ENCODE results near the gene CD2AP. TPM values are rescaled to one million over a fixed set of nuclear protein-coding genes. Genes with fewer than 3 reads are reported as not detected.

Gene CD2AP
- total RNA-seq, 1 donor from 2014 or later = 47.8 TPM

DNA sequence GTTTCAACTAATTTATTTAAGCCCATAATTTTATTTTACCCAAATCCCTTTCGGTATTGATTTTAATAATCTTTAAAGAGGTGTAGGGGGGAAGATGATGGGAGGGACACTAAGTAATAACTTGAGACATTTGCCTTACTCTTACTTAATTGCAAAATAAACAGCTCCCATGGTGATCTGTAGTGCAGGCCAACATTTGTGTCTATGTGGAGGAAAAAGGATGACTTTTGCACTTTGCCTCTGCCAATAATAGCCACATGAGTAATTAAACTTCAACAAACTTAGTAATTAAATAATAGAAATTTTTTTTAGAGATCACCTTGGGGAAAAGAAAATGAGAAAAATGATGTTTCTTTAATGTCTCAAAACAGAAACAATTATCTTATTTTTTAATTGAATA is 29.9 kb upstream of the CD2AP start:
- TF ChIP-seq, protein P1, sequence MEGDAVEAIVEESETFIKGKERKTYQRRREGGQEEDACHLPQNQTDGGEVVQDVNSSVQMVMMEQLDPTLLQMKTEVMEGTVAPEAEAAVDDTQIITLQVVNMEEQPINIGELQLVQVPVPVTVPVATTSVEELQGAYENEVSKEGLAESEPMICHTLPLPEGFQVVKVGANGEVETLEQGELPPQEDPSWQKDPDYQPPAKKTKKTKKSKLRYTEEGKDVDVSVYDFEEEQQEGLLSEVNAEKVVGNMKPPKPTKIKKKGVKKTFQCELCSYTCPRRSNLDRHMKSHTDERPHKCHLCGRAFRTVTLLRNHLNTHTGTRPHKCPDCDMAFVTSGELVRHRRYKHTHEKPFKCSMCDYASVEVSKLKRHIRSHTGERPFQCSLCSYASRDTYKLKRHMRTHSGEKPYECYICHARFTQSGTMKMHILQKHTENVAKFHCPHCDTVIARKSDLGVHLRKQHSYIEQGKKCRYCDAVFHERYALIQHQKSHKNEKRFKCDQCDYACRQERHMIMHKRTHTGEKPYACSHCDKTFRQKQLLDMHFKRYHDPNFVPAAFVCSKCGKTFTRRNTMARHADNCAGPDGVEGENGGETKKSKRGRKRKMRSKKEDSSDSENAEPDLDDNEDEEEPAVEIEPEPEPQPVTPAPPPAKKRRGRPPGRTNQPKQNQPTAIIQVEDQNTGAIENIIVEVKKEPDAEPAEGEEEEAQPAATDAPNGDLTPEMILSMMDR (IDR thresholded peaks at IDR 0.05; ENCODE audit: insufficient read depth, low read length, poor library complexity, severe bottlenecking) = no peak
- Histone ChIP-seq H3K4me3 (ENCODE audit: low read depth, low read length) (no peak overlapping the region), H3K27me3 (ENCODE audit: control insufficient read depth, insufficient read depth, low read length) (no peaks in the 10 kb centered on the region), H3K36me3 (ENCODE audit: control insufficient read depth, insufficient read depth, low read length) (no peaks in the 10 kb centered on the region)
- DNase-seq (ENCODE audit: low read depth) = no peak

DNA sequence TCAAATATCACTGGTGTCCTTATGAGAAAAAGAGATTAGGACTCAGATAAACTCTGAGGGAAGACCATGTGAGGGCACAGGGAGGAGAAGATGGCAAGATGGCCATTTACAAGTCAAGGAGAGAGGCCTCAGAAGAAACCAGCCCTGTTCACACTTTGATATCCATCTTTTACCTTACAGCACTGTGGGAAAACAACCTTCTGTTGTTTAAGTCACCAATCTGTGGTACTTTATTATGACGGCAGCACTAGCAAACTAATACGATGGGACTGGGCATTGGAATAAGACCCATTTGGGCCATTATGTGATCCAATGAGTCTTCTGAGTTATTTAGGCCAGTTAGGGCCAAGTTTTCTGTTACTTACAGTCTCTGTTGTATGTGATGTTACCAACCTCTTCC is 26.4 kb upstream of the CD2AP start:
- Histone ChIP-seq H3K36me3 (ENCODE audit: control insufficient read depth, insufficient read depth, low read length) (no peaks in the 10 kb centered on the region), H3K27me3 (ENCODE audit: control insufficient read depth, insufficient read depth, low read length) (no peaks in the 10 kb centered on the region), H3K4me3 (ENCODE audit: low read depth, low read length) (no peak overlapping the region)
- TF ChIP-seq, protein P1 (IDR thresholded peaks at IDR 0.05; ENCODE audit: insufficient read depth, low read length, poor library complexity, severe bottlenecking) = no peak
- DNase-seq (ENCODE audit: low read depth) = no peak

DNA sequence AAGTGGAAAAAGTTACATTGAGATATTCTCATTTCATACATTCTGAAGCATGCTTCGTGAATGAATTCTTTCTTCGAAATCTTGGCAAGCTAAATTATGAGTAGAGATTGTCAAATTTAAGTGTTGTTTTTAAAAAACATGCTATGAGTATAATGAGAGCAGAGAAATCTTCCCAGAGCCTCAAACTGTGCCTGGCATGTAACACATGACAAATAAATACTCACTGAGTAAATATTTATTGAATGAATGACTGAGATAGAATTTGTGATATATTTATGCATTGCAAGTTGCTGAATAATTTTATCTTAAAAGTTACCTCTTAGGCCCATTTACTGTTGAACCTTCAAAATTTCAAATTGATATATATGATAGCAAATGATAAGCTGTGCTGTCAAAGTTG is 24.7 kb upstream of the CD2AP start:
- no peaks in the 10 kb centered on the region for H3K27me3 ChIP-seq (ENCODE audit: control insufficient read depth, insufficient read depth, low read length)
- no peaks in the 10 kb centered on the region for H3K36me3 ChIP-seq (ENCODE audit: control insufficient read depth, insufficient read depth, low read length)
- TF ChIP-seq, protein P1 (IDR thresholded peaks at IDR 0.05; ENCODE audit: insufficient read depth, low read length, poor library complexity, severe bottlenecking) = no peak
- no peak overlapping the region for H3K4me3 ChIP-seq (ENCODE audit: low read depth, low read length)
- DNase-seq (ENCODE audit: low read depth) = no peak

DNA sequence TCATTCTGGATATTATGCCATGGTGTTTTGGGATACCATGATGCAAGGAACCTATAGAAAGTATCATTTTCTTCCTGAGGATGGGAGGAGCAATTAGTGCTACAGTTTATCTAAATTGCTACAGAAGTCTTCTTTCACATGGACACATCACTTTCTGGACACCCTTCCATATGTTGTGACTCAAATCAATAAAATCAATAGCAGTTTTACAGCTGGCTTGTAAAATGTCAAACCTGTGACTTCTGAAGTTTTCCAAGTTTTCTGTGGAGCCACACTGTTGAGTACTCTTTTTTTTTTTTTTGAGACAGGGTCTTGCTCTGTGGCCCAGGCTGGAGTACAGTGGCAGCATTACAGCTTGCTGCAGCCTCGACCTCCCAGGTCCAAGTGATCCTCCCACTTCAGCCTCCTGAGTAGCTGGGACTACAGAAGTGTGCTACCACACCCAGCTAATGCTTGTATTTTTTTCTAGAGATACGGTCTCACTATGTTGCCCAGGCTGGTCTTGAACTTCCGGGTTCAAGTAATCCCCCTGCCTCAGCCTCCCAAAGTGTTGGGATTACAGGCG is 24.1 kb upstream of the CD2AP start:
- no peak overlapping the region for H3K4me3 ChIP-seq (ENCODE audit: low read depth, low read length)
- H3K27me3 ChIP-seq (ENCODE audit: control insufficient read depth, insufficient read depth, low read length) = no peaks in the 10 kb centered on the region
- no peaks in the 10 kb centered on the region for H3K36me3 ChIP-seq (ENCODE audit: control insufficient read depth, insufficient read depth, low read length)
- no peak for DNase-seq (ENCODE audit: low read depth)
- TF ChIP-seq, protein P1 (IDR thresholded peaks at IDR 0.05; ENCODE audit: insufficient read depth, low read length, poor library complexity, severe bottlenecking) = no peak

DNA sequence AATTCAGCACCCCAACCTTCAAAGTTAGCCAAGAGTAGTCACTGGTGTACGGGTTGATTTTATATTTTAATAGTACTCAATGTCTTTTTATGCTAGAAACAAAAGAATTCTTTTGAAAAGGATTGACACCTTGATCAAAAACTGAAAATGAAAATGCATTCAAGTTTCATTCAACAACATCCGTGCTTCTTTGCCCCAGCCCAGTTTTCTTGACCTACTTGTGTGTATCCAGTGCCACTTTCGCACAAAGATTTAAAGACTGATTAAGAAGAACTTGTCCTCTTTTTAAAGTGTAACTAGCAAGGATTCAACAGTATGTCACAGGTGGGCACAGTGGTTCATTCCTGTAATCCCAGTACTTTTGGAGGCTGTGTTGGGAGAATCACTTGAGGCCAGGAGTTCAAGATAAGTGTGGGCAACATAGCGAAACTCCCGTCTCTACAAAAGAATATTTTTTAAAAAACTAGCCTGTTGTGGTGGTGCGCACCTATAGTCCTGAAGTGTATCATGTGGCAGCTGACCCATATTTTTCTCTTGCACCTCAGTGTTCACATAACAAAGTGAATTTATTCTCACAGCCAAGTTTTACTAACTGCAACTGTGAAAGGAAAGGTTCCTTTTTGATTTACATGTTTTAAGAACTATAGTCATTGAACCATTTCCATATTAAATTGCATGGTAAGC is 22.7 kb upstream of the CD2AP start:
- DNase-seq (ENCODE audit: low read depth) = no peak
- Histone ChIP-seq H3K27me3 (ENCODE audit: control insufficient read depth, insufficient read depth, low read length) (no peaks in the 10 kb centered on the region), H3K36me3 (ENCODE audit: control insufficient read depth, insufficient read depth, low read length) (no peaks in the 10 kb centered on the region), H3K4me3 (ENCODE audit: low read depth, low read length) (no peak overlapping the region)
- TF ChIP-seq, protein P1 (IDR thresholded peaks at IDR 0.05; ENCODE audit: insufficient read depth, low read length, poor library complexity, severe bottlenecking) = no peak
